NCI-H82 treated with DMSO at 0.1 percent for 48 hours (cell line): ENCODE data around the gene HSD17B14.
"Not testable (repeated sequence)": the region's sequence is repeated elsewhere in the genome, so short reads cannot be mapped to it uniquely, and the experiment has no call there.

ENCODE experiments used
- DNase-seq: peaks from one replicate; lab custom pipeline; 2025; ENCODE audit not compliant: unreplicated experiment; lab: John Stamatoyannopoulos, UW

HSD17B14 gene

GRCh38 chr19:48799358-48800300, 36.7 kb downstream of the HSD17B14 start:
- no peak for DNase-seq

- no peak for DNase-seq
These were observed 37.4 kb downstream of the HSD17B14 start for GRCh38 chr19:48798937-48799336.

- DNase-seq, result no peak
These were observed 39.2 kb downstream of the HSD17B14 start for GRCh38 chr19:48797103-48797502.

GRCh38 chr19:48796298-48797083, 39.8 kb downstream of the HSD17B14 start:
- no peak for DNase-seq

GRCh38 chr19:48795685-48796070, 40.6 kb downstream of the HSD17B14 start:
- DNase-seq, result no peak

- peak; percentile 86 for DNase-seq
These were observed 41.1 kb downstream of the HSD17B14 start for GRCh38 chr19:48795055-48795684.

GRCh38 chr19:48794291-48794690, 42.0 kb downstream of the HSD17B14 start:
- DNase-seq, result no peak

GRCh38 chr19:48793271-48793670, 43.0 kb downstream of the HSD17B14 start:
- no peak for DNase-seq

- not testable (repeated sequence) for DNase-seq
These were observed 49.0 kb downstream of the HSD17B14 start for GRCh38 chr19:48787331-48787730.

- DNase-seq, result not testable (repeated sequence)
These were observed 49.9 kb downstream of the HSD17B14 start for GRCh38 chr19:48786422-48786821.

- no peak for DNase-seq
These were observed 51.8 kb downstream of the HSD17B14 start for GRCh38 chr19:48784527-48784926.

- DNase-seq, result no peak
These were observed 55.5 kb downstream of the HSD17B14 start for GRCh38 chr19:48780631-48781391.

- DNase-seq, result no peak
These were observed 56.7 kb downstream of the HSD17B14 start for GRCh38 chr19:48779636-48780035.

GRCh38 chr19:48777720-48778119, 58.6 kb downstream of the HSD17B14 start:
- no peak for DNase-seq

- DNase-seq, result no peak
These were observed 59.2 kb downstream of the HSD17B14 start for GRCh38 chr19:48777139-48777538.

- DNase-seq, result no peak
These were observed 63.8 kb downstream of the HSD17B14 start for GRCh38 chr19:48772503-48772953.

- DNase-seq, result no peak
These were observed 65.4 kb downstream of the HSD17B14 start for GRCh38 chr19:48770734-48771472.

GRCh38 chr19:48770266-48770665, 66.0 kb downstream of the HSD17B14 start:
- DNase-seq, result no peak

GRCh38 chr19:48768994-48769713, 67.1 kb downstream of the HSD17B14 start:
- no peak for DNase-seq
